Activated CD8-positive, alpha-beta memory T cell treated with anti-CD3 and anti-CD28 coated beads for 48 hours (primary cell): ENCODE data around the gene SIVA1.

Experiments used
- DNase-seq, 3 experiments: peaks; one replicate each; pipeline ENCODE4 v3.0.0-alpha.2; 2020; ENCODE audit warnings: low read depth in 2 of 3, low spot score in 2 of 3

The SIVA1 gene

DNA sequence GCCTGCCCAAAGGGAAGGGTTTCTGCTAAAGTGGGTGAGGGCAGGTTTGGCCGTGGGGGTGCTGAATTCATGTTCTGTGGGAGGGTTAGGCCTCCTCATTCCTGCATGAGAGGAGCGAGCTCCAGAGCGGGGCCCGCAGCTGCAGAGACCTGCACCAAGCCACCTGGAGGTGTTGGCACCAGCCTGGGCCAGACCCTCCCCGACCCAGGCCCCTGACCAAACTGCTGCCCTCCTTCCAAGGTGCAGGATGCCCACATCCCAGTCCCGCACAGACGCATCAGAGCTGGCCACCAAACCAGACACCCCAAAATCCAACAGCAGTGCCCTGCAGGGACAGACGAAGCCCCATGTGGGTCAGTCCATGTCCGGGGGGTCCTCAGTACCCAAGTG, 18.4 kb upstream of the SIVA1 start:
- DNase-seq, result no peak

DNA sequence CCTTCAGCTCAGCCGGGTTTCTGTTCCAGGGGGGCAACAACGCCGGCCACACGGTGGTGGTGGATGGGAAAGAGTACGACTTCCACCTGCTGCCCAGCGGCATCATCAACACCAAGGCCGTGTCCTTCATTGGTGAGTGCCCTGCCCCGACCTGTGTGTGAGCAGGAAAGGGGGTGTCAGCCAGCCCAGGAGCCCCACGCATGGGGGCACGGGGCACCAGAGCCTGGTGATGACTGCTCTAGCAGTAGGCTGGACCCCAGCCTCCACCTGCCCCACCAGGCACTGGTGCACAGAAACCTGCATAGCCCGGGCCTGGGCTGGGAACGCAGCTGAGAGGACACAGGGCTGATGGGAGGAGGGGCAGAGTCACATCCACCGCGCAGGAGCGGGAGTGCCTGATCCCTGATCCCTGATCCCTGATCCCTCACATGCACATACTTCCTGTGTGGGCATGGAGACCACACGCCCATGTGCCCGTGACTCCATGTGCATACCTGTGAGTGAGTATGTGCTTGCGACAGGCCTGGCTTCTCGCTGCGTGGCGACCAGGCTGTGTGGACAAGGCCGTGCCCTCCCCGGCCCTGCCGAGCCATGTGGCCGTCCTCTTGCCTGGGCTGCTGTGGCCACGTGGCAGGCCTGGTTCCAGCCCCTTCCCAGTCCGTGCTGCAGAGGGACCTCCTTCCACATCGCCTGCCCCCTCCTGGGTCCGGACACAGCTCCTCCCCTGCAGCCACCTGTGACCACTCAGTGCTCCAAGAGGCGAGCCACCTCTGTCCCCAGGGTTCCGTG, 17.8 kb upstream of the SIVA1 start:
- no peak for DNase-seq

DNA sequence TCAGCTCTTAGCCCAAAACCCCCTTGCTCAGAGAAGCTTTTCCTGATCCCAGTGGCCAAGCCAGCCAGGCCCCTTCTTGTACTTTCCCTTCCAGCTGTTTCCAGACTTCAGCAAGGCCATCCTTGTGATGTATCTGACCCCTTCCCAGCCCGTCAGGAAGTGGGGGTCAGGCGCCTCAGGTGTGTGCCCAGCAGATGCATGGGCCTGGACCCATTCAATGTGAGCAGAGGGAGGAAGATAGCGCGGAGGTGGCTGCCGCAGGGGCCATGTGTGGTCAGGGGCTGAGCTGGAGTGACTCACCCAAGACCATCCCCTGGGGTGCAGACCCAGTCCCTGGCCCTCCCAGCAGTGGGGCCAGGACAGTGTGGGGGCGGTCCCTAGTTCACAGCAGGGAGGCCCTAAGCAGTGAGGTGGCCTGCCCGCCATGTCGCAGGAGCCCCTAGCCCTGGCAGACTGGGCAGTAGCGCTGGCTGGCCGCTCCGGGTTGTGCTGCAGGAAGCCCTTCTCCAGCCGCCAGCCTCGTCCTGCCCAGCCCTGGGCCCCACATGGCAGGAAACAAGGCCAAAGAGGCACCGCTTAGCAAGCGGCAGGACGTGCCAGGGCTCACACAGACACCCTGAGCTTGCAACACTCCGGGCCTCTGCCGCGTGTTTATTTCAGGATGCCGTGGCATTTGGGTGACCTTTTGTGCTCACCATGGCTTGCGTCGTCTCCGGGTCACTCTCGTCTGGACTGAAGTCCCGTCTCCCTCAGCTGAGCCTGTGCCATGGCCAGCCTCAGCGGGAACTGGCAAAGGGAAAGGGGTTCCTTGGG, 16.9 kb upstream of the SIVA1 start:
- no peak for DNase-seq

DNA sequence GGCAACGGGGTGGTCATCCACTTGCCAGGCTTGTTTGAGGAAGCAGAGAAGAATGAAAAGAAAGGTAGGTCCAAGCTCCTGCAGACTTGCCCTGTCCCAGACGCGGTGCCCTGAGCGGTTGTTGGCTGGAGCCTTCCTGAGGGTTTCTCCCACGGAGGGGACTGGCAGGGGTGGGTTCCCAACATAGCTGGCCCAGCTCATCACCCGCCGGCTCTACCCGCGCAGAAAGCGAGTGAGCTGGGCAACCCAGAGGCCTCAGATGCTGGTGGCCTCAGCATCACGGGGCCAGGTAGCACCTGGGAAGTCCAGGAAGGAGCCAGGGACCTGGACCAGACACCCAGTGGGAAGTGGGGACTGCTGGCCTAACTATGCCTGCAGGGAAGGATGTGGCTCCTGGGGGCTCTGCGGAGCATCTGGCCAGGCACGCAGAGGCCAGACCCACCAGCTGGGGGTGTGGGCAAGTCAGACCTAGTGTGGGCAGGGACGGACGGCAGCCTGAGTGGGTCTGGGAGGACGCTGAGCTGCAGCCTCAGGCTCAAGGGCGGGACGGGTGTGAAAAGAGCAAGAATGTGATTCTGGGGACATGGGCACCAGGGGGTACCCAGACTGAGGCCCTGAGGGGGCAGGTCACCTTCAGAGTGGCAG, 14.4 kb upstream of the SIVA1 start:
- no peak for DNase-seq

DNA sequence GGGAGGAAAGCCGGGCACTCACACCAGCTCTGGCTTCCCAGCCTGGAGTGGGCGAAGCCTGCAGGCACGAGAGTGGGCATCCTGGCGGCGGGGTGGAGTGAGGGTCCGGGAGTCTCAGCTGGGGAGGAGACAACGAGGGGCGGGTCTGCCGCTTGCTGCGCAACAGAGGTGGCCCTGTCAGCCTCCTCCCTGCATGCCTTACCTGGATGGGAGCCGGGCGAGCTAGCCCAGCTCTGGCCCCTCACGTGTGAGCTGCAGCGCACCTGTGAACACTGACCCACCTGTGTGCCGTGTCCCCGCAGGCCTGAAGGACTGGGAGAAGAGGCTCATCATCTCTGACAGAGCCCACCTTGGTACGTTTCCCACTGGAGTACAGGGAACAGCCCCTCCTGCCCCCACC, 13.9 kb upstream of the SIVA1 start:
- no peak for DNase-seq

DNA sequence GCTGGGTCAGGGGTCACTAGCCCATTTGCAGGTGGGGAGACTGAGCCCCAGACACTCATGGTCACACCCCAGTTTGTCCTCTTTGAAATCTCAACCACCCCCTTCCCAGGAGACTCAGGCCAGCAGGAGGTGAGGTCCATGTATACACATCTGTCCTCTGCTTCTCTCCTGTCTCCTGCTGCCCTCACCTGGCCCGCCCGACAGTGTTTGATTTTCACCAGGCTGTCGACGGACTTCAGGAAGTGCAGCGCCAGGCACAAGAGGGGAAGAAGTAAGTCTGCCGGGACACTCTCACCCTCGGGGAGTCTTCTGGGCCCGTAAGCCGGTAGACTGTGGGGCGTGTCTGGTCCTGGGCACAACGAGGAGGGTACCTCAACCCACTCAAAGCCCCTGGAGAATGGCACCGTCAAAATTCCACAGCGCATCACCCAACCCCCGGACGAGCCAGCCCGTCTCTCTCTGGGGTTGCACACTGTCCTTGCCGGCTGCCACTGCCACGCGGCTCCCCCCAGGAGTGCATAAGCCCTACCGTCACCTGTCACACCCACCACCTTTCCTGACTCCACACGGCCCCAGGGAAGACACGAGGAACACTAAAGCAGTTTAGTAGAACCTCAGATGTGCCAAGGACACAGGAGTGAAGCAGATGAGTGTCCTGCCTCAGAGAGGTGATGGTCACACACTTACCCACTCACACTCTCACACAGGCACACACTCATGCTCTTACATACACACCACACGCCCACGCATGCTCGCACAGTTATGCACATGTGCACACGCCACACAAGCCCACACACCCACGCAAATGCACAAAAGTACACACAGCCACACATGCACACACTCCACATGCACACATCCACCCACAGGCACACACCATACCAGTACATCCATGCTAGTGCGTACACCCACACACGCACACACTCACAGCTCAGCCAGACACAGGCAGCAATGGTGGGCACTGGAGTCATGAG, 13.1 kb upstream of the SIVA1 start:
- no peak for DNase-seq

DNA sequence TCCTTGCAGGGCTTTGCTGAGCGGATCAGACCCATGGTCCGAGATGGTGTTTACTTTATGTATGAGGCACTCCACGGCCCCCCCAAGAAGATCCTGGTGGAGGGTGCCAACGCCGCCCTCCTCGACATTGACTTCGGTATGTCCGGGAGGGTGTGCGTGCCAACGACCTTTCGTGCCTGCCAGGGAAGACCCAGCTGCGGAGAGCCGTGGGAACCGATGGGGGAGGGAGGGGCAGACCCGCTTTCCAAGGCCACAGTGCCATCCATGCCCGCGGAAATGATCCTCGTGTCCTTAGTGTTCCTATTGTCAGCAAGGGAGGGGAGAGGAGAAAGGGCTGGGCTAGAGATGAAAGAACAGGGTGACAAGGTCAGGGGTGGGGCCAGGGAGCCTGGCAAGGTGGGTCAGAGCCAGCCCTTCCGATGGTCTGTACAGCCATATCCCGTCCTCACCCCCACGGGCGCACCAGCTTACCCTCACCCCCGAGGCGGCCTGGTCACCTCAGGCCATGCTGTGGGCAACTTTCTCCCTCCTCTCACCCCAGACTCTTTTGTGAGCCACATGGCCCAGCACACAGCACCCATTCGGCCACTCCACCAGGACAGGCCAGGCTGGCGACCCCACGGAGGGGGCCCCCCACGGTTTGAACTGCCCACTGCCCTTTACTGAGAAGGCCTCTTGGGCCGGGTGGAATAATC, 11.7 kb upstream of the SIVA1 start:
- DNase-seq, result no peak

DNA sequence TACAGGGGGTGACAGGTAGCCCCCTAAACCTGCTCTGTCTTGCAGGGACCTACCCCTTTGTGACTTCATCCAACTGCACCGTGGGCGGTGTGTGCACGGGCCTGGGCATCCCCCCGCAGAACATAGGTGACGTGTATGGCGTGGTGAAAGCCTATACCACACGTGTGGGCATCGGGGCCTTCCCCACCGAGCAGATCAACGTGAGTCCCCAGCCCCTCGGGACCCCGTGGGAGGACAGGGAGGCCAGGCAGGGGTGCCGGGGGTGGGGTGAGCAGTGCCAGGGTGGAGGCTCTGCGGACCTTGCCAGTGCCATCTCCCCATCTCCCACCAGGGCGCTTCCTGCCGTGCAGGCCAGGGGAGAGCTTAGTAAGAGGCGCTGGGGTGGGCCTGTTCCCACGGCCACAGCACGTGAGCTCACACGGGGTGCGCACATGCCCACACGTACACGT, 11.1 kb upstream of the SIVA1 start:
- no peak for DNase-seq

DNA sequence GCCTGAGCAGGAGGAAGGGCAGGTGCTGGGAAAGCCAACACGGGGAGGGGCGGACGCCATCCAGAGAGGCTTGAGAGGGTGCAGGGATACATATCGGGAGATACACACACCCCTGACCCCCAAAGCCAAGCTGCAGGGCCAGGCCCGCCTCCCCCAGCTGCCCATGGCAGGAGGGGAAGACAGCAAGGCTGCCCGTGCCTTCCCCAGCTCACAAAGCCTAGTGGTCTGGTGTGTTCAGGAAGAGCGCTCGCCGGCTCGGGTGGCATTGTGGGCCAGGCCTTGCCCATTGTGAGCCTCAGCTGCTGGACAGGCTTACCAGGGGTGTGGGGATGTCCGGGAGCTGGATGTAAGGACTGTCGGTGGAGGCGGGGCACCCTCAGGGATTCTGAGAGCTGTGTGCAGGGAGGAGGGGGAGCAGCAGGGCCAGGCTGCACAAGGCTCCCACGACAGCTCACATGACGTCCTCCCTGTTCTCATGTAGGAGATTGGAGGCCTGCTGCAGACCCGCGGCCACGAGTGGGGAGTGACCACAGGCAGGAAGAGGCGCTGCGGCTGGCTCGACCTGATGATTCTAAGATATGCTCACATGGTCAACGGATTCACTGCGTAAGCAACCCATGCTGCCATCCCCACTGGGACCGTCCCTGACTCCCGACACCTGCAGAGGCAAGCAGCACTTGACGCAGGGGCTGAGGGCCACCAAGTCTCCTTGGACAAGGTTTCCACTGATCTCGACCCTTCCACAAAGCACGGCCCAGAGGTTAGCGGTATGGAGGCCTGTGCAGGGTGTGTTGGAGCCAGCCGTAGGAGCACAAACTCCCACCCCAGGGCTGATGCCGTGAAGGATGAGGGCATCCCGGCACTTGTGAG, 10.1 kb upstream of the SIVA1 start:
- no peak for DNase-seq

DNA sequence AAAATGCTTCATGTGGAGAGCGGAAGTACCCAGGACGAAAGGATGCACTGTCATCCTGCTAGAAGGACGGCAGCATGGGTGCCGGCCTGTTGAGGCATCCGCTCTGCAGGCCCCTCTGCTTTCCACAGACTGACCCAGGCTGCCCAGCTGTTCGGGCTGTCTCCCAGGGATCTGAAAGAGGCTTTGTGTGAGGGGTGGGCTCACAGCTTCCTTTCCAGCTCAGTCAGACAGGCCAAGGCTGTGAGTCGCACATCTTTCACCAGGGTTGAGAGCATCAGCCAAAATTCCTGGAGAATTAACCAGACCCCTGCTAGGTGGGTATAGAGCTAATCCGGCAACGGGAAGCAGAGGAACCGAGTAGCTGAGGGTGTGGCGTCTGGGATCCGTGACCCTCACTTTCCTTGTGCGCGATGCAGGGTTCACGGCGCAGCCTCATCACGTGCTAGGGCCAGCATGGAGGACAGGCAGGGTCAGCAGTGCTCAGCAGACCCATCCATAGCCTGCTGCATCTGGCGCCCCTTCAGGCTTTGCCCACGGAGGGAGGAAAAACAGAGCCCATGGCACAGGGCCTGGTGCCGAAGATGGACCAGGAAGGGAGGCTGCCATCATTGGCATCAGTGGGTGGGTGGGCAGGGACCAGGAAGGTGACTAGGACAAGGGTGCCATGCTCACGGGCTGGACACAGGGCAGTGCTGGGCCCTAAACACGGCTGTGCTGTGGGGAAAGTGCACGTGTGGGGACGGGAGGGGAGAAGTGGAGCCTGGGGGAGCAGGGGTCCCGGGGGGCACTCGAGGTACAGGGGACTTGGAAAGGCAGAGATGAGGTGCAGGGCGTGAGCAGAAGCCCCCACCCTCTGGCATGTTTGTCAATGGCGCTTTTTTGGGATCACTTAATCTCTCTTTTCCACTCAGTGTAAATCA, 9.2 kb upstream of the SIVA1 start:
- no peak for DNase-seq

DNA sequence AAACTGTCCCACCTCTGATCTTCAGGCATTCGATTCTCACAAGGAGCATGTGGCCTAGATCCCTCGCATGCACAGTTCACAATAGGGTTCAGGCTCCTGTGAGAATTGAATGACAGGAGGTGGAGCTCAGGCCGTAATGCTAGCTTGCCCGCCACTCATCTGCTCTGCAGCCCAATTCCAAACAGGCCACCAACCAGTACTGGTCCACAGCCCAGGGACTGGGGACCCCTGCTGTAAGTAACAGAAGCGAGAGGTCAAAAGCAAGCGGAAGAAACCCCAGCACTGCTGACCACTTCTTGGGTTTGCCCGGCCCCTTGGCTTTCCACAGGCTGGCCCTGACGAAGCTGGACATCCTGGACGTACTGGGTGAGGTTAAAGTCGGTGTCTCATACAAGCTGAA, 8.5 kb upstream of the SIVA1 start:
- no peak for DNase-seq

DNA sequence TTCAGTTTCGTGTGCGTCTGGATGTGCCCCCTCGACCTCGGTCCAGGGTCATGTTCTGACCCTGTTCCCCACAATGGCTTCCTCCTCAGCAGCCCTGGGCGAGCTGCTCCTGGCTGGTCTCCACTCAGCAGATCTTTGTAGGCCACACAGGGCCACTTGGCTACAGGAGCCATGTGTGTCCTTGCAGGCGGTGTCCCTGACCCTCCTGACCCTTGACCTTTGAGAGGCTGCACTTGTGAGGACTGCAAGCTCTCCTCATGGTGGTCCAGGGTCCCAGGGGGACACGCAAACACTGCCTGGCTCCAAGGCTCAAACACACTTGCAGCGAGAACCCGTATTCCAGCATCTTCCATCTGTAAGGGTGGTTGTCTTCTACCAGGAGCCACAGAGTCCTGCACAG, 7.5 kb upstream of the SIVA1 start:
- DNase-seq, result no peak

DNA sequence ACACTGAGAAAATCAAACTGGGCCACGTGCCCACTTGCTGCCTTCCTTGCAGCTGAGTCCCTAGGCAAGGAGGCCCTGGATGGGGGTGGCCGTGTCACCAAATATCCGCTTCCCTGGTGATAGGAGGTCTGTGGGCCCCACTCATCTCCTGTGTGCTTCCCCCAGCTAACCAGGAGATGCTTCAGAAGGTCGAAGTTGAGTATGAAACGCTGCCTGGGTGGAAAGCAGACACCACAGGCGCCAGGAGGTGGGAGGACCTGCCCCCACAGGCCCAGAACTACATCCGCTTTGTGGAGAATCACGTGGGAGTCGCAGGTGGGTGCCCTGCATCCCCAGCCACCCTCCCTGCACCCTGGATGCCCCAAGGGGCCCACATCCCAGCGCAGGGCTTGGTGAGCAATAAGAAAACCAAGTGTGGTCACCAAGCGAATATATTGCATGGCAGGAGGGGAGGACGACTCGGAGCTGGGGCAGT, 6.8 kb upstream of the SIVA1 start:
- peak in 1 of 3 experiments; percentile 44 for DNase-seq

DNA sequence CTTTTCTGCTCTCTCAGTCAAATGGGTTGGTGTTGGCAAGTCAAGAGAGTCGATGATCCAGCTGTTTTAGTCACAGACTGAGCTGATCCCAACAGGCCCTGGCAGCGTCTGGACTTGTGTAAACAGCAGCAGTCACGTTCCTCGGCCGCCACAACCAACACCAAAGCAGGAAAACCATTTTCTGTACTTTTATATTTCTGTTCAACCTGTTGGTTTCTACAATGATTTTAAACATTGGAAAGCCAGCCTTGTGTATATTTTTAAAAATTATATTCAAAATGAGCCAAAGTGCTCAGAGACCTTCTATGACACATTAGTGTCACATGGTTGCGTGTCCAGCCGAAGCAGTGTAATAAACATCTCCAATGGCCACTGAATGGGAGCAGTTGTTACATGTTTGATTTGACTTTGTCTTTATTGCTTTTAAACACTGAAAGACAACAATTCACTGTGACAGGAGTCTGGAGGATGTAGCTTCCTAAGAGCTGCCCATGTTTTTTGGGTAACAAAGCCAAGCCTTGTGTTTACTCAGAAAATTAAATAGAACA, 5.9 kb upstream of the SIVA1 start:
- DNase-seq, result no peak

DNA sequence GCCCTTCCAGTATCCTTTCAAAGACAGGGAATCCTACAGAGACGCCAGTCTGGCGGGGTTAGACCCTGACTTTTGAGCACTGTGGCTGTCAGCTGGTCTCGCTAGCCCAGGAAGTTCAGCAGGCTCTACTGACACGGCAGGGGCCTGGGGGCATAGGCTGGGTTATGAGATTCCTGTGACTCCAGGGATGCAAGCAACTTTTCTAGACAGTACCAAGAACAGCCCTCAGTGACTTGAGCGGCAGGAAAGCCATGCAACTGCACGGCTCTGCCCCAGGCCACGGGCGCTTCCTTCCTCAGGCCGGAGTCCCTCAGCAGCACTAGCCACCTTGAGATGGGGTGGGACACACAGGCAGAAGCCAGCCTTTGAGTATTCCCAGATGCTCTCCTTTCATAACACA, 5.1 kb upstream of the SIVA1 start:
- DNase-seq, result no peak

DNA sequence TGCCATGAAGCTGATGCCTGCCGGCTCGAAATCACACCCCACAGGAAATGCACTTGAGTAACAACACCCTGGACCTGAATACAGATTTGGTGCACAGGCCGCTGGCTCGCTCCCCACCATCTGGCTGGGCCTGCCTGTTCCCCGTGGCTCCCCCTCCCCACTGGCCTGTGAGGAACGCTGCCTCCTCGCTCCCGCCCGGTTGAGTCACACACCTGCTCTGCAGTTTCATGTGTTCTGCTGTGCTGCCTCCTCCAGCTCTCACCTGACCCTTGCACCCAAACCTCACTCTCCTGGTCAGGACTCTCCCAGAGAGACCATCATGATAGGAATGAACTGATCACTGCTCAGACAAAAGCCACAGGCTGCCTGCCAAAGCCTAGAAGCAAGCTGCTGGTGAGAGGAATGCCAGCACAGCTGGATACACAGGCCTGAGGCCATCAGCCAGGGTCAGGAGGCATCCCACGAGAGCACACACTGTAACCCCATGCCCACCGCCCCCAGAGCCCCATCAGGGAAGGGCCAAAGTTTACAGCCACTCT, 3.8 kb upstream of the SIVA1 start:
- no peak for DNase-seq

DNA sequence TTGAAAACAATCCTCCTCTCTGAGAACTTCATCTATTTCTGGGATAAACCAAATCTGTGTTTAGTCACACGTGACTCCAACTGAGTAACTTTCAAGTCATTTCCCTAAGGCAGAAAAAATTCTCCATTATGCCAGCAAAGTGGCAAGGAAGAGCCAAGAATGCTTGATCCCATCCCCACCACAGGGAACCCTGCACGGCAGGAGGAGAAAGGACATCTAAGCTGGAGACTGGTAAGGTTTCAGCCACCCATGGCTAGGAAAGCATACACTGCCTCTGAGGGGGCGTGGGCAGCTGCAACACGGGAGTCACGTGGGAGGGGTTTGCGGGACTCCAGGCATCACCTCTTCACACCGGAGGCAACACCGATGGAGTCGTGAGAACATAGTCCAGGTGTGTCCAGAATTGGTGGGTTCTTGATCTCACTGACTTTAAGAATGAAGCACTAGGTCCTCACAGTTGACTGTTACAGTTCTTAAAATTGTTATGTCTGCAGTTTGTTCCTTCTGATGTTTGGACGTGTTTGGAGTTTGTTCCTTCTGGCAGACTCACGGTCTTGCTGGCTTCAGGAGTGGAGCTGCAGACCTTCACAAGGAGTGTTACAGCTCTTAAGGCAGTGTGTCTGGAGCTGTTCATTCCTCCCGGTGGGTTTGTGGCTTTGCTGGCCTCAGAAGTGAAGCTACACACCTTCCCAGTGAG, 2.7 kb upstream of the SIVA1 start:
- no peak for DNase-seq
